Kidney tubule cell (primary cell): Measurements from ENCODE around the gene CYP27A1.

ENCODE experiments used
- DNase-seq: peaks from one replicate; pipeline ENCODE4 v3.0.0-alpha.2; 2018; ENCODE audit warnings: low spot score

CYP27A1 gene

DNA sequence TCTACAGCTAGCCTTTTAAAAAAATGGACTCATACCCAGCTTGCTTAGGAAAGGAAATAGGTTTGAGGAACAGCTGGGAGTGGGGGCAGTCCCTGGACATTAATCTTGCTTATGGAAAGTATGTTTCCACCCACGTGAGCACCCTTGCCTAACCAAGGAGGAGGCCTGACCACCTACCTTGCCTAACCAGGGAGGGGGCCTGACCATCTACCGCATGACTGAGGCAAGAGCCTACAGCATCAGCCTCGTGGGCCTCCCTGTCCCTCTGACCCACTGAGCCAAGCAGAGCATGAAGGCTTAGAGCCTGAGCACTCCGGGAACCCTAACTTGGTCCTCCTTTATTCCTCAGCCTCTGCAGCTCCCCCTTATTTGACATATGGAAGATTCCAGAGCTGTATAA, 29.4 kb downstream of the CYP27A1 start:
- DNase-seq: no peak

DNA sequence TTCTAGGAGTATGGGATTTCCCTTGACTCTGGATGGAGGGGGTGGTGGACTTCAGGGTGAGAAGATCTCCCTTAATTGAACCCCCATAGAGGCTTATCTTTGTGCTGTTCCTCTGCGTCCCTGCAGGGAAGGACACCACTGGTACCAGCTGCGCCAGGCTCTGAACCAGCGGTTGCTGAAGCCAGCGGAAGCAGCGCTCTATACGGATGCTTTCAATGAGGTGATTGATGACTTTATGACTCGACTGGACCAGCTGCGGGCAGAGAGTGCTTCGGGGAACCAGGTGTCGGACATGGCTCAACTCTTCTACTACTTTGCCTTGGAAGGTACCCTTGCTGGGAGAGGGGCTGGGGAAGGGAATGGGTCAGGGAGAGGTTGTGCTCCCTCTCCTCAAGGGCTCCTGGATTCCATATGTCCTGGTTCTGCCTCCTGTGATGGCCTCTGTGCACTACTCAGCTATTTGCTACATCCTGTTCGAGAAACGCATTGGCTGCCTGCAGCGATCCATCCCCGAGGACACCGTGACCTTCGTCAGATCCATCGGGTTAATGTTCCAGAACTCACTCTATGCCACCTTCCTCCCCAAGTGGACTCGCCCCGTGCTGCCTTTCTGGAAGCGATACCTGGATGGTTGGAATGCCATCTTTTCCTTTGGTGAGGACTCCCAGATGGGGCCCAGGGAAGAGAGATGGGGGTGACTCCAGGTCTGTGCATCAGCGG, 30.3 kb downstream of the CYP27A1 start:
- no peak for DNase-seq

DNA sequence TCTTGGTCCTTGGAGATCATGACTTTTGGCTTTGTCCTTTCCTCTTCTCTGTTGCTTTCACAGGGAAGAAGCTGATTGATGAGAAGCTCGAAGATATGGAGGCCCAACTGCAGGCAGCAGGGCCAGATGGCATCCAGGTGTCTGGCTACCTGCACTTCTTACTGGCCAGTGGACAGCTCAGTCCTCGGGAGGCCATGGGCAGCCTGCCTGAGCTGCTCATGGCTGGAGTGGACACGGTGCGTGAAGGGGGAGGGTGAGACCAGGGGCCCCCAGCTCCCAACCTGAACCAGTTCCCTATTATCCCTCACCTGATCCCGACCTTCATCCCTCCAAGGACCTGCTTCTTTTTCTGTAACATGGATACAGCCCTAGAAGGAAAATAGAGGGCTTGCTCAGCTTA, 30.9 kb downstream of the CYP27A1 start:
- DNase-seq: no peak

DNA sequence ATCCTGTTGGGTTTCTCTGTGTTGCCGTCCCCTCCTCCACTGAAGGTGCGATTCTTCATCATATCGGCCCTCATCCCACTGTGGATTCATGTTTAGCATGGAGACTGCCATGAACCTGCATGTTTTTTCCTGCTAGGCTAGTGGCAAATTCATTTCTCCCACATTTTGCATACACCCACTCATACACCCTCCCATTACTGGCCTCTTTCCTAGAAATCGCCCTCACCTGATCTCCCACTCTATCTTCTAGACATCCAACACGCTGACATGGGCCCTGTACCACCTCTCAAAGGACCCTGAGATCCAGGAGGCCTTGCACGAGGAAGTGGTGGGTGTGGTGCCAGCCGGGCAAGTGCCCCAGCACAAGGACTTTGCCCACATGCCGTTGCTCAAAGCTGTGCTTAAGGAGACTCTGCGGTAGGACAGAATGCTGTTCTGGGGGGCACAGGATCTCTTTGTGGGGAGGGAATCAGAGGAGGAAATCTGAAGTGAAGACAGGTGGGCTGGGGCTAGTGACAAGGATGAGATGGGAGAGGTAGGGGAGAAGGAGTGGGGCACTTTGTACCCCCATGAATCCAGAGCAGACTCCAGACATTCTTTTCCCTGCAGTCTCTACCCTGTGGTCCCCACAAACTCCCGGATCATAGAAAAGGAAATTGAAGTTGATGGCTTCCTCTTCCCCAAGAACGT, 32.0 kb downstream of the CYP27A1 start:
- no peak for DNase-seq

DNA sequence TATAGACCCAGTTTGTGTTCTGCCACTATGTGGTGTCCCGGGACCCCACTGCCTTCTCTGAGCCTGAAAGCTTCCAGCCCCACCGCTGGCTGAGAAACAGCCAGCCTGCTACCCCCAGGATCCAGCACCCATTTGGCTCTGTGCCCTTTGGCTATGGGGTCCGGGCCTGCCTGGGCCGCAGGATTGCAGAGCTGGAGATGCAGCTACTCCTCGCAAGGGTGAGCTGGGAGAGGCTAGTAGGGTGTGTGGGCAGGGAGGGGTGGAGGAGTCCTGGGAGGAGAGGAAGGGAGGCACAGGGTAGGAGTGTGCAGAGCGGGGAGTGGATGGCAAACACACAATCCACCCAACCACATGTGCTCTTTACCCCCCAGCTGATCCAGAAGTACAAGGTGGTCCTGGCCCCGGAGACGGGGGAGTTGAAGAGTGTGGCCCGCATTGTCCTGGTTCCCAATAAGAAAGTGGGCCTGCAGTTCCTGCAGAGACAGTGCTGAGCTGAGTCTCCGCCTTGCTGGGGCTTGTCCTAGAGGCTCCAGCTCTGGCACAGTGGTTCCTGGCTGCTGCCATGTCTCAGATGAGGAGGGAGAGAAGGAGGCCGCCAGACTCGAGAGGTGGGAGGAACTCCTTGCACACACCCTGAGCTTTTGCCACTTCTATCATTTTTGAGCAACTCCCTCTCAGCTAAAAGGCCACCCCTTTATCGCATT, 32.7 kb downstream of the CYP27A1 start:
- no peak for DNase-seq

DNA sequence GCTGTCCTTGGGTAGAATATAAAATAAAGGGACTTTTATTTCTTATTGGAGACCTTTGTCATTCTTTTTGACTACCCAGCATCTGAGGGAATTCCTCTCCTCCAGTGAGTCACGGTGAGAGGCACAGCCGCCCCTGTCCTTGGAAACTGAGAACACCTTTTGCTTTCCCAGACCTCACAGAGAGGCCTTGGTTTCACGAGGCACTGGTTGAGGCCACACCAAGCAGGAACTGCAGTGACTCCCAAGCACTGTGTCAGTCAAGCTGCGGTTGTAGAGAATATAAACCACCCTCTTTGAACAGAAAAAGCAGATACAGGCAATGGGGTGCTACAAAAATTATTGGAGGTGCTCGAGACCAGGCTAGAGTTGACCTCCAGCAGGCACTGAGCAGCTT, 33.3 kb downstream of the CYP27A1 start:
- DNase-seq: no peak

DNA sequence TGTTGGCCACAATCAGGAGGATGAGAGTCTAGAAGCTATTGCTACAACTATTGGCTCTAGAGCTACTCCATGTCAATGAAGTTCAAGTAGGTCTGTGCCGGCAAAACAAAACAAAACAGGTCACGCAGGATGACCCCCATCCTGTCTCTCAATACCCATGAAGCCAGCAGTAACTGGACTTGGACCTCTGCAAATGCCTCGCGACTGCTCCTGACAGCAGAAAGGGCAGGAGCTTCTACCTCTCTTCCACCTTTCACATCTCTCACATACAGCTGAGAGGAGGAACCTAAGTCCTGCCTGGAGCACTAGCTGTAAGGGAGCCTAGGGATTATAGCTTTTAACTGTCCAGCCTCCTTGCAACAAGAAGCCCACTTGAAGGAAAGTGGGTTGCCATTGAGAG, 33.7 kb downstream of the CYP27A1 start:
- DNase-seq: no peak

DNA sequence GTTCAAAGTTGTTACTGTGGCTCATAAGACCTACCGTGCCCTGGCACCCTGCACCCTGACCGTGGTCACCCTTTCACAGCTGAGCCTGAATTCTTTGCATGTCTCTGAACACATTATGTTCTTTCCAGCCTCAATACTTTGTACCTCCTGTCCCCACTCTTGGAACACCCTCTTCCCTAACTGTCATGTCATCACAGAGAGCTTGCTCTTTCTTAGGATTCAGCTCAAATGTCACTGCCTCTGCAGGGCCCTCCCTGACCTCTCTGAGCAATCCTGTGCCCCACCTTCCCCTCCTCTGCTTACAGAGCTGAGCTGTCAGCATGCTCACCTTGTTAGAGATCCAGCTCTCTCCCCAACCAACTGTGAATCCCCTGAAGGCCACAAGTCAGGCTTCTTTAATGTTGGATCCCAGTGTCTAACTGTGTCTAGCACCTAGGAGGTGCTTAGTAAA, 34.6 kb downstream of the CYP27A1 start:
- no peak for DNase-seq

DNA sequence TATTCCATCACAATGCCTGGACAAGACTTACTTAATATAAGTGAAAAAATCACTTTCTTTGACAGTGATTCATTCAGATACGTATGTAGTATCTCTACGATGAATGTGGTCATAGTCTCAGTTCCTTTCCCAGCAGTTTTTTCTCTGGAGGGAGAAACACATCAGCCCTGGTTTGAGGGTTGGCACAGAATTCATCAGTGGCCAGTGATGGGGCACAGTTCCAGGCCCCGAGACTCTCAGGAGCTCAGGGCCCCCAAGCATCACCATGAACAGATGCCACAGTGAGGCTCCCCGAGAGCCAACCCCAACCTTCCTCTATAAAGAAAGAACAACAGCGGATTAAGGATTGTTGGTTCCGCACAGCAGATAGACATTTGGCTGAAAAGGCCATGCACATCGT, 37.1 kb downstream of the CYP27A1 start:
- DNase-seq: no peak

DNA sequence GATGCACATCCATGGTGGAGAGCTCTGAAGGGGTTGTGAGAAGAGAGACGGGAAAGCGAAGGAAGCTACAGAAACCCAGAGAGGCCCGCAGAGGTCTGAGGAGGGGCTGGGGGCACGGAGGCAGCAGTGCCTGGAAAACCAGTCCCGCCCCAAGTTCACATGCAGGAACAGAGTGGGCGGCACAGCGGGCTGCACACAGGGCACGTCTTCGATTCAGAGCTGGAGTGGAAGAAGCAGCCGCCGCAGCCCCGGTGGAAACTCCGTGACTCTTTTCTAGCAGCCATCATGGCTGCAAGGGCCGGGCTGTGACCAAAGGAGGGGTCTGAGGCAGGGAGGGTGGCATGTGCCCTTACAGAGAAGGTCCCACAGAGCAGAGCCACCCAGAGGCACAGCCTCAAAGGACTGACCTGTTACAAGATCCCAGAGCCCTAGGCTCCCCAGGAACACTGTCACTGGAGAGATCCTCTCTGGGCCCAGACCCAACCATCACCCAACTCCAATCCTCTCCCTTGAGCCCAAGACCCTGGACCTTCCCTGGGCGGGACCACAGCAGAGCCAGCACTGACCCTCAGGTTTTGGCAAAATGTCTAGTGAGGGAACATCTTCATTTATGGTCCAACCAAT, 38.9 kb downstream of the CYP27A1 start:
- no peak for DNase-seq

DNA sequence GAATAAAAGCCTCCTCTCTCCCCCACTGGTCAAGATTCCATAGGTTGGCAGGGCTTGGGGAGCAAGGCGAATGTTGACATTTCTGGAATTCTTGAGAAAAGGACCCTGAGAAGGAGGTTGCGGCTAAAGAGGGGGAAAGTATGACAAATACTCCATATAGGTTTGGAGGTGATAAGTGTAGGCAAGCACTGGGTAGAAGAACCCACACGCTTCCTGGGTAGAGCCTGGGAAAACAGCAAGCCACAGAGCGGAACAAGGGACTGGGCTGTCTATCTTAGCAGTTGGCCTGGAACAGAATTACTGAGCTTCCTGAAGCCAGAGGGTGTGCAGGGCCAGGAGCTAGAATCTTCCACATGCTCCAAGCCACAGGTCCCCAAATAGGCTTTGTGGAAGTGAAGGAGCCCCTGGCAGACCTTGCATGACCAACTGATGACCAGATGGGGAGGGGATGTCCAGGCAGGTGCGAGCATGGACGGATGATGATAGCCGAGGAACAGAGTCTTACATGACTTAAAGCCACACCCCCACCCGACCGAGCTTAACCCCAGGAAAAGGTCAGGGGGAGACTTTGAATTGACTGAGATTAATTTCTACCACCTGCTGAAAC, 39.8 kb downstream of the CYP27A1 start:
- DNase-seq: no peak

DNA sequence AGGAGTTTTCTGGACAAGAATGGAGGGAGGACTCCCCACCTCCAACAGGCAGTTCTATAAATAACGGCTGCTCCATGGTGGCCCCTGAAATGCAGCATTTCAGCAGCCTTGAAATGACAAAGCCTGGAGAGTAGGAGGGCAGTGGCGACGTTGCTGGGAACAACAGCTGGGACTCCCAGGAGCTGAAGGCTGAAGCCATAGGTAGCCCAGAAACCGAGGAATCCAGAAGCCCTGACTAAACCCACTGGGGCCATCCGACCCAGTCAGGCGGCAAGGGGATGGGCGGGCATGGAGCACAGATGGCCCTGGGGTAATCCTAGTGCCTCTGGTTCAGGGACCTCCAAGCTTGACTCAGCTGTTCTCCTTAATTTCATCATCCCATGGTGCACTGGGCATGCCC, 40.7 kb downstream of the CYP27A1 start:
- no peak for DNase-seq

DNA sequence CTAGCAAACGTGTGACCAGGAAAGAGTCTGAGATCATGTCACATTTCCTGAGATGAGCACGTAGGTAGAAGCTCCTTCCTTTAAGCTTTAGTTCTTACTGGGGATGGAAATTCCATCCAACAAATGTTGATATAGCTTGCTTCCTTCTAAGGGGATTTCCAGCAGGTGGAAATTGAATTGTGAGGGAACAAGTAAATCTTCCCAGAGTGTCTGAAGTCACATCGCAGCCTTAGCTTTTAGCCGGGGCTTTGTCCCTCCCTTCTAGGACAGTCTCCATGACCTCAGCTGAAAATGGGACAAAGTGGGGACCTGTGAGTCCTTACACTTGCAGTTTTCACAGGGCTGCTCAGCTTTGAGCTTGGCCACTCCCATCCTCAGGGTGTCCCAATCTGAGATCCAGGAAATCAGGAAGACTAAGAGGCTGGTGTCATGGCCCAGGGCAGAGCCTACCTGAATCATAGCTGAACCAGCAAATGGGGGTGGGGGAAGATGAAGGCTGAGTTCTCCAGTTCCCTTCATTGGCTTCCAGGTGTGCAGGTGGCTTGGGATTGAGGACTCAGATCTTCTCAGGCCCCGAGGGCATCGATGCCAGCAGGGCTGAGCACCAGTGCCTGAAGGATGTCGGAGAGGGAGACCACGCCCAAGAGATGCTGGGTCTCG, 41.4 kb downstream of the CYP27A1 start:
- DNase-seq: peak; percentile 59

DNA sequence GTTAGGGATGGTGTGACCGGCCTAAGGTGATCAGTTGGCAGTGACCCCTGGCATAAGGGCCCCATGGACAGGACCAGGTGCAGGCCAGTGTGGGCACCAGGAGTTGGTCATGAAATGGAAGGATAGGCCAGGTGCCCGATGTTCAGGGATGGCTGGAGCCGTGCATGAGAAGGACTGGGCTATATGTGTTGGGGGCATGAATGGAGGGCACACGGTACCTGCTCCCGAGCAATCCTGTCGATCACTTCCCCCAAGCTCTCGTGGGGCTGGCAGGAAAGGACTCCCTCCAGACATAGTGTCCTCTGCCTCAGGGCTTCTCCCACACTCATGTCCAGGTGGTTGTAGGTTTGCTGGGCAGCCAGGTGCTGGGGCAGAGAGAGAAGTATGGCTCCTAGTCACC, 42.1 kb downstream of the CYP27A1 start:
- no peak for DNase-seq

DNA sequence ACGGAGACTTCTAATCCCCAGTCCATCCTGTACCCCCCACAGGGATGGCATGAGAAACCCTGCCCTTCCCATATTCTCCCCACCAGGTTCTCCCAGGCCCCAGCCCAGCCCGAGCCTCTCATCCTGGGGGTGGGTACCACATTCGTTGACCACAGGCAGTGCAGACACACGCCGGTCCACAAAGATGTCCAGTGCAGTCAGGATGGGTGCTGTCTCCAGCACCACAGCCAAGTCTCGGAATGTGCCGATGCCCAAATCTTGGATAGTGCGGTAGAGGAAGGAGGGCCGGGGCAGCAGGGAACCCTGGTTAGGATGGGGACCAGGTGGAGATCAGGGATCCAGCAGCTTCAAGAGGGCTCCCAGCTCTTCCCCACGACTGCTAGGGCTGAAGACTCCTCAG, 44.8 kb downstream of the CYP27A1 start:
- no peak for DNase-seq

DNA sequence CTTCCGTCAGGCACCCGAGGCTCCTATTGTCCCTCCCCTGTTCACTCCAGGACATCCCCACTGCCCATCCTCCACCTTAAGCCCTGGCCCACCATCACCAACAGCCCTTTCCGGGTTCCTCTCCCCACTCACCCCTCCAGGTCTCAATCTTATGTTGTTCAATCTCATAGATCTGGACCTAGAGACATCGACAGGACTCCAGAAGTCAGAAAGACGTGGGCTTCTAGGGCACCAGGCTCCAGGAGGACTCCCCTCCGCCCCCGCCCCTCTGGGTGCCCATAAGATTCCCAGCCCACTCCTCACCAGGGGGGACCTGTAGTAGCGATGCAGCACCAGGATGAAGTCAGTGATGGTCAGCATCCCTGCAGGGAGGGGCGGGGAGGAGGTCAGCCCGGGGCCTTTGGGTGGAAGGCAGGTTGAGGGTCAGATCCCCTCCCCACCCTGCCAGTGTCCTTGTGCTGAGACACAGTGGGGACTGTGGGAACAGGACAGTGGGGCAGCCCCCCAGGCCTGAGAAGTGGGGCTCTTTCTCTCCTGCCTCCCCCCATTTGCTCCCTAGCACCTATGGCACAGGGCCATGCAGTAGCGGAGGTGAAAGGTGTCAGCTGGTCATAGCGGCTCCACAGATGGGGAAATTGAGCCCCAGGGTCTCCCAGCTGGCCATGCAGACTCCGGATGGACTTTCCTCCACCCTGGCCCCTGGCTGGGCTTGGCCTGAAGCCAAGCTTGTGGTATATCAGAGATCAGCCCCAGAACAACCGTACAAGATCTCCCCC, 45.9 kb downstream of the CYP27A1 start:
- no peak for DNase-seq

DNA sequence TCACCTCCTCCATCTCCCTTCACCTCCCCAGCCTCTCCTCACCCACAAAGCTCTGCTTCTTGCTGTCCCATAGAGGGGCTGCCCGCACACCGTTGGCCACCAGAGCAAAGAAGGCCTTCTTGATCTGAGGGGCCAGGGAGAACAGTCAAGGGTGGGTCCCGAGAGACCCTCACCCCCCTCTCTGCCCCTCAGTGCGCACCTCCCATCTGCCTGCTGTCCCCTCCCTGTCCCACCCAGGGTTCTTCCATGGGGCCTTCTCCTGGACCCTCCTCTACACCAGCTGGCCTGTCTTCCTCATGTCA, 46.5 kb downstream of the CYP27A1 start:
- no peak for DNase-seq

DNA sequence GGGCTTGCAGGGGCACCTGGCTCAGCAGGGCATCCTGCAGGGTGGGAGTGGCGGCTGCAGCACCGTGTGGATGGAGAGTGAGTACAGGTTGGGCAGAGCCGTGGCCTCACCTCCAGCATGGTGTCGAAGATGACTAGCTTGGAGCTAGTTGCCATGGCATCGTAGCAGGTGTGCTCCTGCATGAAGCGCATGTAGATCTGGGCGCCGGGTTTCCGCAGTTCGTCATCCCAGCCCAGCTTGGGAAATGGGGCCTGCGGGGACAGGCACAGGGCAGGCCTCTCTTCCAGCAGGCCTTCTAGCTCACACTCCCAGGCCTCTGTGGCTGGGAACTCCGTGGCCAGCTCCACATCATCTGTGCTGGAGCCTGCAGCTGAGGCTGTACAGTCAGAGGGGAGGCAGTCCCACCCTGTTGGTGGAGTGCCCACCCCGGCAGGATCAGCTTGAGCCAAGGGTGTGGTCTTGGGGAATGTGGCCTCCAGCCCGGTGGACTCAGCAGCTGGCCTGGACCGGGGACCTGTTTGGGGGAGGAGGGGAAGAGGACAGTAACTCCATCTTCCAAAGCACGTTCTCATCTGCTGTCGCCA, 48.0 kb downstream of the CYP27A1 start:
- no peak for DNase-seq

DNA sequence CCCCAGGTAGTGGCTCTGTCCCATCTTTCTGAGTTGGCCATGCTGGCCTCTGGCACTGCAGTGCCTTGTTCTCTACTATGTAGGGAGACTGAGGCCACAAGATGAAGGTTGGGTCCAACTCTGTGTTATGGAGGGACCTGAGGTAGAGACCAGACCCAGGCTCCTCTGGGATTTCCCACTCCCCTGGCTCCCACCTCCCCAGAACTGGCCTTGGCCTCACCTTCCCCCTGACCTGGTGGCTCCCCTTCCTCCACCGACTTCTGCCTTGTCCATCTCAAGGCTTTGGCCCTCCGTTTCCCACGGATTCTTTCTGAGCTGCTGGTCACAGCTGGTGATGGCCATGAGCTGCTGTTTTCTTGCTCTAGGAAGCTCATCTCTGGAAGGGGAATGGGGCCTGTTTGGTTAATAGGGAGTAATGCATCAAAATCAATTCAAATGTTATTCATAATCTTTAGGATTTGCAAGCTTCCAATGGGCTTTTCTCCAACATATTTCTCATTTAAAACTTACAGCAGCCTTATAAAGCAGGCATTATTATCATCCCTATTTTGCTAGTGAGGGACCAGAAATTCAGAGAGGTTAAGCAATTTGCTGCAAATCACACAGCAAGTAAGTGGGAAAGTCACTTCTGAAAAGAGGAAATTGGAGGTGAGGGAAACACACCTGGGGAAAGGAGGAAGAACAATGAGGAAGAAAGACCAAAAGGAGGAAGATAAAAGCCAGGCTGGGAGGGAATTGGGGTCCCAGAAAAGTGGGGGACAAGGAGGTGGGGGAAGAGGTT, 48.8 kb downstream of the CYP27A1 start:
- no peak for DNase-seq

DNA sequence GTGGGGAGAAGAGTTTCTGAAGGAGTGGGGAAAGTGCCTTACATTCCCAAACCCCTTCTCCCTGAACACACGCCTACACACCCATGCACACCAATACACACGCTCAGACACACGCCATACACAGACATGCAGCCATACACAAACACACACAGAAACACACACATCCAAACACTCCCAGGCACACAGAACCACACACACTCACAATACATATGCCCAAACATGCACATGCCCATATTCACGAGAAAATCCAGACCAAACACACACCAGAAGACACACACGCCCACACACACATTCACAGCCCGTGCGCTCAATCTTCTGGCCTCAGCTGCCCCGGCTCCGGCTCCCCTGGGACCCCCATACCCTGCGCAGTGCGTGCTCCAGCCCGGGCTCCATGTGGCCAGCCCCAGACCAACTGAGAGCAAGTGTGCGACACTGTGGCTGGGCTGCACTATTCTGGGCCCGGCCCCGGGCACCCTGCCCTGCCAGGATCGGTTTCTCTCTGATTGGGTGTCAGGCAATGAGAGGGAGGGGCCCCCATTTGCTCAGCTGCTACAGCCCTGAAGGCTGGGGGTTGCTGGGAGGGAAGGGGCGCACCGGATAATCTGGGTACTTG, 49.5 kb downstream of the CYP27A1 start, which contains the start of gene PRKAG3:
Gene PRKAG3 (minus strand): TSS at position 426 of the 613 bp plus-strand sequence.
- DNase-seq: no peak
